HepG2 (cell line): ENCODE data around the gene ATG2A. TPM values are rescaled to one million over a fixed set of nuclear protein-coding genes. Genes with fewer than 3 reads are reported as not detected.

Experiments
- DRAP1 ChIP-seq: IDR thresholded peaks from 2 replicates; pipeline ENCODE4 v1.6.1; 2016; ENCODE audit warnings: missing genetic modification reagents, missing compliant biosample characterization
- ELF3 ChIP-seq: IDR thresholded peaks from 2 replicates; pipeline ENCODE4 v1.6.1; 2016; ENCODE audit warnings: missing genetic modification reagents, missing compliant biosample characterization
- FOXO1 ChIP-seq: sonication (generic); formaldehyde crosslinking; IDR thresholded peaks from 2 replicates; pipeline ENCODE4 v1.4.0; 2020; ENCODE audit warnings: missing genetic modification reagents
- GABPA ChIP-seq, 2 experiments: IDR thresholded peaks; 2 replicates each; pipeline ENCODE4 v1.6.1; 2011 to 2016; ENCODE audit warnings: low read depth in 2 of 2, low read length in 1 of 2, missing biosample characterization in 1 of 2, missing genetic modification characterization in 1 of 2
- HMGXB4 ChIP-seq, 2 experiments: sonication (generic) in 1 of 2; formaldehyde crosslinking in 1 of 2; IDR thresholded peaks; 2 replicates each; pipeline versions ENCODE4 v1.4.0 to v1.6.1; 2018 to 2020; ENCODE audit warnings: missing genetic modification reagents in 2 of 2, borderline replicate concordance in 1 of 2, low read depth in 1 of 2, mild to moderate bottlenecking in 1 of 2, missing biosample characterization in 1 of 2
- KDM2A ChIP-seq: sonication (generic); formaldehyde crosslinking; IDR thresholded peaks from 2 replicates; pipeline ENCODE4 v1.4.0; 2020; ENCODE audit warnings: low read depth, missing genetic modification reagents, borderline replicate concordance
- KMT2B ChIP-seq: IDR thresholded peaks from 2 replicates; pipeline ENCODE4 v1.6.1; 2016; ENCODE audit warnings: missing genetic modification reagents, missing compliant biosample characterization
- MTF2 ChIP-seq: sonication (generic); formaldehyde crosslinking; IDR thresholded peaks from 2 replicates; pipeline ENCODE4 v1.5.0; 2020; ENCODE audit warnings: missing genetic modification reagents, borderline replicate concordance
- NCOA2 ChIP-seq: sonication (generic); formaldehyde crosslinking; IDR thresholded peaks from 2 replicates; pipeline ENCODE4 v1.8.0; 2022; ENCODE audit warnings: inconsistent platforms
- POLR2A ChIP-seq, 2 experiments: IDR thresholded peaks; 2 replicates each; pipeline ENCODE4 v1.6.1; 2011; ENCODE audit warnings: low read depth in 2 of 2, low read length in 2 of 2, mild to moderate bottlenecking in 1 of 2, moderate library complexity in 1 of 2; ENCODE audit not compliant: insufficient read depth in 1 of 2
- RNF219 ChIP-seq: sonication (generic); formaldehyde crosslinking; IDR thresholded peaks from 2 replicates; pipeline ENCODE4 v1.5.0; 2020; ENCODE audit warnings: mild to moderate bottlenecking, missing genetic modification reagents
- TEAD3 ChIP-seq: optimal IDR thresholded peaks from 2 replicates; pipeline ENCODE3; 2016; ENCODE audit warnings: borderline replicate concordance
- YEATS4 ChIP-seq: sonication (generic); formaldehyde crosslinking; IDR thresholded peaks from 2 replicates; pipeline ENCODE4 v1.4.0; 2020; ENCODE audit warnings: missing genetic modification reagents, borderline replicate concordance
- ZC3H13 ChIP-seq: sonication (generic); formaldehyde crosslinking; IDR thresholded peaks from 2 replicates; pipeline ENCODE4 v1.8.1; 2023; ENCODE audit warnings: mild to moderate bottlenecking, missing genetic modification reagents, moderate library complexity
- ZNF121 ChIP-seq: sonication (generic); formaldehyde crosslinking; IDR thresholded peaks from 2 replicates; pipeline ENCODE4 v1.5.0; 2020; ENCODE audit warnings: mild to moderate bottlenecking, missing genetic modification reagents
- ZNF205 ChIP-seq: IDR thresholded peaks from 2 replicates; pipeline ENCODE4 v1.6.1; 2018; ENCODE audit warnings: missing biosample characterization, missing genetic modification reagents
- ZNF207 ChIP-seq: fragments of 450-650 bp; IDR thresholded peaks from 2 replicates; pipeline ENCODE4 v1.6.1; 2016; ENCODE audit warnings: antibody characterized with exemption, borderline replicate concordance
- ZNF414 ChIP-seq: sonication (generic); formaldehyde crosslinking; IDR thresholded peaks from 2 replicates; pipeline ENCODE4 v1.5.0; 2020; ENCODE audit warnings: missing genetic modification reagents
- ZNF574 ChIP-seq: sonication (generic); formaldehyde crosslinking; IDR thresholded peaks from 2 replicates; pipeline ENCODE4 v1.4.0; 2020; ENCODE audit warnings: missing genetic modification reagents
- ZNF605 ChIP-seq: sonication (generic); formaldehyde crosslinking; IDR thresholded peaks from 2 replicates; pipeline ENCODE4 v1.8.0; 2022; ENCODE audit warnings: mild to moderate bottlenecking, missing genetic modification reagents
- ZNF746 ChIP-seq: sonication (generic); formaldehyde crosslinking; IDR thresholded peaks from 2 replicates; pipeline ENCODE4 v1.8.0; 2022; ENCODE audit warnings: mild to moderate bottlenecking, missing genetic modification reagents
- ZSCAN25 ChIP-seq: sonication (generic); formaldehyde crosslinking; IDR thresholded peaks from 2 replicates; pipeline ENCODE4 v1.8.0; 2022; ENCODE audit warnings: mild to moderate bottlenecking, missing genetic modification reagents
- polyA plus RNA-seq, 8 experiments: library from polyadenylated mRNA; depleted of rRNA in 3 of 8; stranded (reverse) in 7 of 8; unstranded in 1 of 8; fragments of >200 nt; fragmentation: Illumina TruSeq in 4 of 8; extraction: Trizol in 4 of 8; gene quantifications; 2 replicates each; pipeline versions ENCODE4 v1.2.1 to v1.2.3, GENCODE V29; 2011 to 2016; ENCODE audit warnings: low read depth in 4 of 8, missing spikeins in 1 of 8, mixed read lengths in 1 of 8; ENCODE audit not compliant: insufficient read depth in 1 of 8
- total RNA-seq, 5 experiments: library from RNA; depleted of rRNA; stranded (reverse); fragments of >200 nt; fragmentation: Illumina TruSeq; extraction: Trizol; gene quantifications; 2 replicates each; pipeline ENCODE4 v1.2.3, GENCODE V29; 2016; ENCODE audit warnings: low read depth in 1 of 5

Gene ATG2A
- total and polyA plus RNA-seq, 2 of the 13 experiments (the other 11 are each of a cell fraction or from before 2014, with no cell fraction given), result 6.7 to 8.0 TPM

- TF ChIP-seq NCOA2 (CRISPR knock-in tag) (0 out of 2 replicates have a peak, but pooled peaks have one; percentile 27), ZNF207 (no peak), DRAP1 (CRISPR knock-in tag) (peak; percentile 45; the same call in 1 of the 2 replicates), ZNF121 (CRISPR knock-in tag) (0 out of 2 replicates have a peak, but pooled peaks have one; percentile 42), FOXO1 (CRISPR knock-in tag) (no peak), HMGXB4 (CRISPR knock-in tag; IDR thresholded peaks at IDR 0.05; ENCODE audit: borderline replicate concordance in 1 of 2, low read depth in 1 of 2) (peak; percentile 53 to 76), KMT2B (peak; percentile 48; the same call in 1 of the 2 replicates), ZNF574 (CRISPR knock-in tag) (peak; percentile 45; the same call in 1 of the 2 replicates), ZNF205 (CRISPR knock-in tag) (peak; percentile 73; the same call in 1 of the 2 replicates), ZC3H13 (CRISPR knock-in tag) (no peak), RNF219 (CRISPR knock-in tag) (no peak), KDM2A (CRISPR knock-in tag) (peak; percentile 63), TEAD3 (CRISPR knock-in tag) (peak; percentile 28), YEATS4 (CRISPR knock-in tag) (no peak), POLR2A (IDR thresholded peaks at IDR 0.05; ENCODE audit: insufficient read depth in 1 of 2, low read depth in 2 of 2, low read length in 2 of 2) (no peak), MTF2 (CRISPR knock-in tag) (no peak), ZSCAN25 (0 out of 2 replicates have a peak, but pooled peaks have one; percentile 45), GABPA (IDR thresholded peaks at IDR 0.05; ENCODE audit: low read depth, low read length) (no peak), GABPA (CRISPR knock-in tag; IDR thresholded peaks at IDR 0.05; ENCODE audit: low read depth) (peak; percentile 31; the same call in 1 of the 2 replicates), ZNF605 (CRISPR knock-in tag) (0 out of 2 replicates have a peak, but pooled peaks have one; percentile 41), ELF3 (CRISPR knock-in tag) (peak; percentile 51; the same call in 1 of the 2 replicates), ZNF746 (CRISPR knock-in tag) (peak; percentile 61; the same call in 1 of the 2 replicates), ZNF414 (CRISPR knock-in tag) (no peak)
These were observed 69.9 kb downstream of the ATG2A start (continued) for GRCh38 chr11:64846998-64847666.
